Measurements from ENCODE around the gene FXYD3.

DNA sequence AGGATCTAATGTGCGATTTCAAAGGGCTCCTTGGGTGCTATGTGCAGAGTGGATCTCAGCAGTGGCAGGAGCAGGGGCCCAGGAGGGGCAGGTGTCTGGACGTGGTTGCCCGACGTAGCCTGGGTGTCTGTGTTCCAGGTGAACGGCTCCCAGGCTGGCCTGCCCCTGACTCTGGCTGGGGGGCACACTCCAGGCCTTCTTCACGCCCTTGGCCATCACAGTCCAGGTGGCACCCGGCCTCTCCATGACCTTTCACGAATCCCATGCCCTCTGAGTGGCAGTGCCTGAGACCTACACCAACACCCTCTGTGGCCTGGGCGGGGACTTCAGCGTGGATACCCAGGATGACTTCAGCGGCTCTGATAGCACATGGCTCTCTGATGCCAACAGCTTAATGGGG is 11.3 kb upstream of the FXYD3 start:
- TF ChIP-seq, protein P1, sequence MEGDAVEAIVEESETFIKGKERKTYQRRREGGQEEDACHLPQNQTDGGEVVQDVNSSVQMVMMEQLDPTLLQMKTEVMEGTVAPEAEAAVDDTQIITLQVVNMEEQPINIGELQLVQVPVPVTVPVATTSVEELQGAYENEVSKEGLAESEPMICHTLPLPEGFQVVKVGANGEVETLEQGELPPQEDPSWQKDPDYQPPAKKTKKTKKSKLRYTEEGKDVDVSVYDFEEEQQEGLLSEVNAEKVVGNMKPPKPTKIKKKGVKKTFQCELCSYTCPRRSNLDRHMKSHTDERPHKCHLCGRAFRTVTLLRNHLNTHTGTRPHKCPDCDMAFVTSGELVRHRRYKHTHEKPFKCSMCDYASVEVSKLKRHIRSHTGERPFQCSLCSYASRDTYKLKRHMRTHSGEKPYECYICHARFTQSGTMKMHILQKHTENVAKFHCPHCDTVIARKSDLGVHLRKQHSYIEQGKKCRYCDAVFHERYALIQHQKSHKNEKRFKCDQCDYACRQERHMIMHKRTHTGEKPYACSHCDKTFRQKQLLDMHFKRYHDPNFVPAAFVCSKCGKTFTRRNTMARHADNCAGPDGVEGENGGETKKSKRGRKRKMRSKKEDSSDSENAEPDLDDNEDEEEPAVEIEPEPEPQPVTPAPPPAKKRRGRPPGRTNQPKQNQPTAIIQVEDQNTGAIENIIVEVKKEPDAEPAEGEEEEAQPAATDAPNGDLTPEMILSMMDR (IDR thresholded peaks at IDR 0.05): no peak
- TF ChIP-seq ZFX (IDR thresholded peaks at IDR 0.05; ENCODE audit: borderline replicate concordance): no peak
